ENCODE data around the gene KDM4C. TPM values are rescaled to one million over a fixed set of nuclear protein-coding genes. Genes with fewer than 3 reads are reported as not detected.

The KDM4C gene
- total and polyA plus RNA-seq, 2 of the 8 experiments (the other 6 are each of a cell fraction or from before 2014, with no cell fraction given) = 13.0 to 26.1 TPM

DNA sequence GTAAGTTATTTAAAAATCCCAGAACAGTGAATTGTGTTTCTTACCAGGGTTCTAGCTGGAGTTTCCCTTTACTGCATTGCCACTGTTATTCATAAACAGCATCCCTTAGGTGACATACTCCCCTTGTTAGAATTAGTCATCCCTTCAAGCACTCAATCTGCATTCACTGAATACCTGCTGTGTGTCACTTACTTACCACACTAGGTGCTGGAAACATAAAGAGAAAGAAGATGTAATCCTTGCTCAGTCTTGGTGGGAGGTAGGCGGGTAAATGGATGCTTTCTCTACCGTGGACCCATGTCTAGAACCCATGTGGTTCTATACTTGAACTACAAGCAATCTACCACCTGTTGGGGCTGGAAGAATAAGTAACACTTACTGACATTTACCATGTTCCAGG is 371.6 kb downstream of the KDM4C start (continued):
- TF ChIP-seq, protein P1, sequence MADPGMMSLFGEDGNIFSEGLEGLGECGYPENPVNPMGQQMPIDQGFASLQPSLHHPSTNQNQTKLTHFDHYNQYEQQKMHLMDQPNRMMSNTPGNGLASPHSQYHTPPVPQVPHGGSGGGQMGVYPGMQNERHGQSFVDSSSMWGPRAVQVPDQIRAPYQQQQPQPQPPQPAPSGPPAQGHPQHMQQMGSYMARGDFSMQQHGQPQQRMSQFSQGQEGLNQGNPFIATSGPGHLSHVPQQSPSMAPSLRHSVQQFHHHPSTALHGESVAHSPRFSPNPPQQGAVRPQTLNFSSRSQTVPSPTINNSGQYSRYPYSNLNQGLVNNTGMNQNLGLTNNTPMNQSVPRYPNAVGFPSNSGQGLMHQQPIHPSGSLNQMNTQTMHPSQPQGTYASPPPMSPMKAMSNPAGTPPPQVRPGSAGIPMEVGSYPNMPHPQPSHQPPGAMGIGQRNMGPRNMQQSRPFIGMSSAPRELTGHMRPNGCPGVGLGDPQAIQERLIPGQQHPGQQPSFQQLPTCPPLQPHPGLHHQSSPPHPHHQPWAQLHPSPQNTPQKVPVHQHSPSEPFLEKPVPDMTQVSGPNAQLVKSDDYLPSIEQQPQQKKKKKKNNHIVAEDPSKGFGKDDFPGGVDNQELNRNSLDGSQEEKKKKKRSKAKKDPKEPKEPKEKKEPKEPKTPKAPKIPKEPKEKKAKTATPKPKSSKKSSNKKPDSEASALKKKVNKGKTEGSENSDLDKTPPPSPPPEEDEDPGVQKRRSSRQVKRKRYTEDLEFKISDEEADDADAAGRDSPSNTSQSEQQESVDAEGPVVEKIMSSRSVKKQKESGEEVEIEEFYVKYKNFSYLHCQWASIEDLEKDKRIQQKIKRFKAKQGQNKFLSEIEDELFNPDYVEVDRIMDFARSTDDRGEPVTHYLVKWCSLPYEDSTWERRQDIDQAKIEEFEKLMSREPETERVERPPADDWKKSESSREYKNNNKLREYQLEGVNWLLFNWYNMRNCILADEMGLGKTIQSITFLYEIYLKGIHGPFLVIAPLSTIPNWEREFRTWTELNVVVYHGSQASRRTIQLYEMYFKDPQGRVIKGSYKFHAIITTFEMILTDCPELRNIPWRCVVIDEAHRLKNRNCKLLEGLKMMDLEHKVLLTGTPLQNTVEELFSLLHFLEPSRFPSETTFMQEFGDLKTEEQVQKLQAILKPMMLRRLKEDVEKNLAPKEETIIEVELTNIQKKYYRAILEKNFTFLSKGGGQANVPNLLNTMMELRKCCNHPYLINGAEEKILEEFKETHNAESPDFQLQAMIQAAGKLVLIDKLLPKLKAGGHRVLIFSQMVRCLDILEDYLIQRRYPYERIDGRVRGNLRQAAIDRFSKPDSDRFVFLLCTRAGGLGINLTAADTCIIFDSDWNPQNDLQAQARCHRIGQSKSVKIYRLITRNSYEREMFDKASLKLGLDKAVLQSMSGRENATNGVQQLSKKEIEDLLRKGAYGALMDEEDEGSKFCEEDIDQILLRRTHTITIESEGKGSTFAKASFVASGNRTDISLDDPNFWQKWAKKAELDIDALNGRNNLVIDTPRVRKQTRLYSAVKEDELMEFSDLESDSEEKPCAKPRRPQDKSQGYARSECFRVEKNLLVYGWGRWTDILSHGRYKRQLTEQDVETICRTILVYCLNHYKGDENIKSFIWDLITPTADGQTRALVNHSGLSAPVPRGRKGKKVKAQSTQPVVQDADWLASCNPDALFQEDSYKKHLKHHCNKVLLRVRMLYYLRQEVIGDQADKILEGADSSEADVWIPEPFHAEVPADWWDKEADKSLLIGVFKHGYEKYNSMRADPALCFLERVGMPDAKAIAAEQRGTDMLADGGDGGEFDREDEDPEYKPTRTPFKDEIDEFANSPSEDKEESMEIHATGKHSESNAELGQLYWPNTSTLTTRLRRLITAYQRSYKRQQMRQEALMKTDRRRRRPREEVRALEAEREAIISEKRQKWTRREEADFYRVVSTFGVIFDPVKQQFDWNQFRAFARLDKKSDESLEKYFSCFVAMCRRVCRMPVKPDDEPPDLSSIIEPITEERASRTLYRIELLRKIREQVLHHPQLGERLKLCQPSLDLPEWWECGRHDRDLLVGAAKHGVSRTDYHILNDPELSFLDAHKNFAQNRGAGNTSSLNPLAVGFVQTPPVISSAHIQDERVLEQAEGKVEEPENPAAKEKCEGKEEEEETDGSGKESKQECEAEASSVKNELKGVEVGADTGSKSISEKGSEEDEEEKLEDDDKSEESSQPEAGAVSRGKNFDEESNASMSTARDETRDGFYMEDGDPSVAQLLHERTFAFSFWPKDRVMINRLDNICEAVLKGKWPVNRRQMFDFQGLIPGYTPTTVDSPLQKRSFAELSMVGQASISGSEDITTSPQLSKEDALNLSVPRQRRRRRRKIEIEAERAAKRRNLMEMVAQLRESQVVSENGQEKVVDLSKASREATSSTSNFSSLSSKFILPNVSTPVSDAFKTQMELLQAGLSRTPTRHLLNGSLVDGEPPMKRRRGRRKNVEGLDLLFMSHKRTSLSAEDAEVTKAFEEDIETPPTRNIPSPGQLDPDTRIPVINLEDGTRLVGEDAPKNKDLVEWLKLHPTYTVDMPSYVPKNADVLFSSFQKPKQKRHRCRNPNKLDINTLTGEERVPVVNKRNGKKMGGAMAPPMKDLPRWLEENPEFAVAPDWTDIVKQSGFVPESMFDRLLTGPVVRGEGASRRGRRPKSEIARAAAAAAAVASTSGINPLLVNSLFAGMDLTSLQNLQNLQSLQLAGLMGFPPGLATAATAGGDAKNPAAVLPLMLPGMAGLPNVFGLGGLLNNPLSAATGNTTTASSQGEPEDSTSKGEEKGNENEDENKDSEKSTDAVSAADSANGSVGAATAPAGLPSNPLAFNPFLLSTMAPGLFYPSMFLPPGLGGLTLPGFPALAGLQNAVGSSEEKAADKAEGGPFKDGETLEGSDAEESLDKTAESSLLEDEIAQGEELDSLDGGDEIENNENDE (IDR thresholded peaks at IDR 0.05; ENCODE audit: insufficient replicate concordance, low read length) = no peak

Measured in H1 (cell line).